ENCODE data around the gene PIGB. TPM values are rescaled to one million over a fixed set of nuclear protein-coding genes. Genes with fewer than 3 reads are reported as not detected.

Gene PIGB
- total RNA-seq, 1 donor = 17.0 TPM

GRCh38 chr15:55288006-55288717 lies 30.9 kb upstream of the PIGB start:
- Histone ChIP-seq H3K27ac (ENCODE audit: low read depth, low read length) (no peak overlapping the region), H3K4me2 (ENCODE audit: insufficient read depth, low read length) (no peak overlapping the region), H3K27me3 (ENCODE audit: insufficient read depth, low read length) (no peaks in the 10 kb centered on the region), H3K36me3 (ENCODE audit: insufficient read depth, low read length) (no peaks in the 10 kb centered on the region), H3K4me1 (ENCODE audit: insufficient read depth, low read length) (peaks cover 4% of the 10 kb centered on the region), H3K4me3 (ENCODE audit: insufficient read depth, low read length) (no peak overlapping the region), H2AFZ (ENCODE audit: low read length) (no peak overlapping the region), H4K20me1 (ENCODE audit: insufficient read depth, low read length) (no peaks in the 10 kb centered on the region), H3K79me2 (ENCODE audit: insufficient read depth, low read length) (peaks cover 15% of the 10 kb centered on the region), H3K9me3 (ENCODE audit: low read depth, low read length) (no peaks in the 10 kb centered on the region)
- DNase-seq (ENCODE audit: insufficient read length, low spot score, missing footprints) = no peak
- TF ChIP-seq, protein P1, sequence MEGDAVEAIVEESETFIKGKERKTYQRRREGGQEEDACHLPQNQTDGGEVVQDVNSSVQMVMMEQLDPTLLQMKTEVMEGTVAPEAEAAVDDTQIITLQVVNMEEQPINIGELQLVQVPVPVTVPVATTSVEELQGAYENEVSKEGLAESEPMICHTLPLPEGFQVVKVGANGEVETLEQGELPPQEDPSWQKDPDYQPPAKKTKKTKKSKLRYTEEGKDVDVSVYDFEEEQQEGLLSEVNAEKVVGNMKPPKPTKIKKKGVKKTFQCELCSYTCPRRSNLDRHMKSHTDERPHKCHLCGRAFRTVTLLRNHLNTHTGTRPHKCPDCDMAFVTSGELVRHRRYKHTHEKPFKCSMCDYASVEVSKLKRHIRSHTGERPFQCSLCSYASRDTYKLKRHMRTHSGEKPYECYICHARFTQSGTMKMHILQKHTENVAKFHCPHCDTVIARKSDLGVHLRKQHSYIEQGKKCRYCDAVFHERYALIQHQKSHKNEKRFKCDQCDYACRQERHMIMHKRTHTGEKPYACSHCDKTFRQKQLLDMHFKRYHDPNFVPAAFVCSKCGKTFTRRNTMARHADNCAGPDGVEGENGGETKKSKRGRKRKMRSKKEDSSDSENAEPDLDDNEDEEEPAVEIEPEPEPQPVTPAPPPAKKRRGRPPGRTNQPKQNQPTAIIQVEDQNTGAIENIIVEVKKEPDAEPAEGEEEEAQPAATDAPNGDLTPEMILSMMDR (IDR thresholded peaks at IDR 0.05; ENCODE audit: extremely low read depth, low read depth, low read length) = no peak

- no peaks in the 10 kb centered on the region for H3K9me3 ChIP-seq (ENCODE audit: low read depth, low read length)
- H2AFZ ChIP-seq (ENCODE audit: low read length) = peak overlapping the region; percentile 98
- DNase-seq (ENCODE audit: insufficient read length, low spot score, missing footprints) = peak; percentile 81
- TF ChIP-seq, protein P1 (IDR thresholded peaks at IDR 0.05; ENCODE audit: extremely low read depth, low read depth, low read length) = no peak
- H3K36me3 ChIP-seq (ENCODE audit: insufficient read depth, low read length) = no peaks in the 10 kb centered on the region
- peak overlapping the region; percentile 83 for H3K27ac ChIP-seq (ENCODE audit: low read depth, low read length)
- H4K20me1 ChIP-seq (ENCODE audit: insufficient read depth, low read length) = no peaks in the 10 kb centered on the region
- H3K79me2 ChIP-seq (ENCODE audit: insufficient read depth, low read length) = peaks cover 12% of the 10 kb centered on the region
- no peaks in the 10 kb centered on the region for H3K27me3 ChIP-seq (ENCODE audit: insufficient read depth, low read length)
- H3K4me1 ChIP-seq (ENCODE audit: insufficient read depth, low read length) = peaks cover 4% of the 10 kb centered on the region
- H3K4me2 ChIP-seq (ENCODE audit: insufficient read depth, low read length) = peak overlapping the region; percentile 93
- H3K4me3 ChIP-seq (ENCODE audit: insufficient read depth, low read length) = peak overlapping the region; percentile 95
Measured at GRCh38 chr15:55289011-55289745, 29.8 kb upstream of the PIGB start.

GRCh38 chr15:55289746-55290527 lies 29.1 kb upstream of the PIGB start, which contains the start of gene RAB27A:
RAB27A (minus strand) TSS chr15:55289813; CDS start chr15:55234934, 54,879 bp downstream.
- no peaks in the 10 kb centered on the region for H3K9me3 ChIP-seq (ENCODE audit: low read depth, low read length)
- peak; percentile 95 for DNase-seq (ENCODE audit: insufficient read length, low spot score, missing footprints)
- peaks cover 4% of the 10 kb centered on the region for H3K4me1 ChIP-seq (ENCODE audit: insufficient read depth, low read length)
- peak within 1 kb of the TSS; percentile 98 for H2AFZ ChIP-seq (ENCODE audit: low read length)
- H3K4me2 ChIP-seq (ENCODE audit: insufficient read depth, low read length) = peak within 1 kb of the TSS; percentile 93
- peaks cover 8% of the 10 kb centered on the region for H3K79me2 ChIP-seq (ENCODE audit: insufficient read depth, low read length)
- TF ChIP-seq, protein P1 (IDR thresholded peaks at IDR 0.05; ENCODE audit: extremely low read depth, low read depth, low read length) = no peak
- peak within 1 kb of the TSS; percentile 83 for H3K27ac ChIP-seq (ENCODE audit: low read depth, low read length)
- no peaks in the 10 kb centered on the region for H4K20me1 ChIP-seq (ENCODE audit: insufficient read depth, low read length)
- H3K27me3 ChIP-seq (ENCODE audit: insufficient read depth, low read length) = no peaks in the 10 kb centered on the region
- no peaks in the 10 kb centered on the region for H3K36me3 ChIP-seq (ENCODE audit: insufficient read depth, low read length)
- peak within 1 kb of the TSS; percentile 95 for H3K4me3 ChIP-seq (ENCODE audit: insufficient read depth, low read length)

All from osteoblast (primary cell).